Peyer's patch (tissue), 4 donors: ENCODE data around the gene RNF213.

Experiments used
- POLR2A ChIP-seq, 2 donors: fragments of 450-650 bp; IDR thresholded peaks; one replicate each; pipeline ENCODE4 v1.5.1; 2017; ENCODE audit warnings: antibody characterized with exemption in 2 of 2, mild to moderate bottlenecking in 2 of 2, moderate library complexity in 2 of 2
- TF ChIP-seq, protein P1 (sequence below), 6 experiments: fragments of 450-650 bp in 4 of 6; fragments of 200-600 bp in 2 of 6; sonication (generic) in 1 of 6; IDR thresholded peaks; one replicate each; pipeline ENCODE4 v1.5.1; 2017 to 2019; ENCODE audit warnings: antibody characterized with exemption in 6 of 6, mild to moderate bottlenecking in 3 of 6, moderate library complexity in 1 of 6

DNA sequence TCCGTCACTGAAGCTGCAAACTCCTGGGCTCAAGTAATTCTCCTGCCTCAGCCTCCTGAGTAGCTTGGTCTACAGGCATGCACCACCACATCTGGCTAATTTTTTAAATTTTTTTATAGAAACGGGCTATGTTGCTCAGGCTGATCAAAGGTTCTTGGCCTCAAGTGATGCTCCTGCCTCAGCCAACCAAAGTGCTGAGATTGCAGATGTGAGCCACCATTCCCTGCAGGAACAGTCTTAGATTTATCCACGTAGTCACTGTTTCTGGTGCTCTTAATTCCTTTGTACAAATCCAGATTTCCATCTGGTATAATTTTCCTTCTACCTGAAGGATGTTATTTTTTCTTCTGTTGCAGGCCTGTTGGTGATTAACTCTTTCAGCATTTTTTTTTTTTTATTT lies 27.4 kb upstream of the RNF213 start:
- TF ChIP-seq, protein P1, sequence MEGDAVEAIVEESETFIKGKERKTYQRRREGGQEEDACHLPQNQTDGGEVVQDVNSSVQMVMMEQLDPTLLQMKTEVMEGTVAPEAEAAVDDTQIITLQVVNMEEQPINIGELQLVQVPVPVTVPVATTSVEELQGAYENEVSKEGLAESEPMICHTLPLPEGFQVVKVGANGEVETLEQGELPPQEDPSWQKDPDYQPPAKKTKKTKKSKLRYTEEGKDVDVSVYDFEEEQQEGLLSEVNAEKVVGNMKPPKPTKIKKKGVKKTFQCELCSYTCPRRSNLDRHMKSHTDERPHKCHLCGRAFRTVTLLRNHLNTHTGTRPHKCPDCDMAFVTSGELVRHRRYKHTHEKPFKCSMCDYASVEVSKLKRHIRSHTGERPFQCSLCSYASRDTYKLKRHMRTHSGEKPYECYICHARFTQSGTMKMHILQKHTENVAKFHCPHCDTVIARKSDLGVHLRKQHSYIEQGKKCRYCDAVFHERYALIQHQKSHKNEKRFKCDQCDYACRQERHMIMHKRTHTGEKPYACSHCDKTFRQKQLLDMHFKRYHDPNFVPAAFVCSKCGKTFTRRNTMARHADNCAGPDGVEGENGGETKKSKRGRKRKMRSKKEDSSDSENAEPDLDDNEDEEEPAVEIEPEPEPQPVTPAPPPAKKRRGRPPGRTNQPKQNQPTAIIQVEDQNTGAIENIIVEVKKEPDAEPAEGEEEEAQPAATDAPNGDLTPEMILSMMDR (IDR thresholded peaks at IDR 0.05): no peak
- no peak for TF ChIP-seq POLR2A (IDR thresholded peaks at IDR 0.05)
